SK-N-SH (cell line): ENCODE data around the gene S100A4. TPM values are rescaled to one million over a fixed set of nuclear protein-coding genes. Genes with fewer than 3 reads are reported as not detected.

Source experiments
- CTCF ChIA-PET: fragments of 300-600, 350-600 bp; formaldehyde crosslinking; extraction: SDS; loops from one replicate; lab custom pipeline; 2021; lab: Yijun Ruan, JAX
- POLR2A ChIA-PET: fragments of 350-600 bp; sonication (Branson Sonifier 250); formaldehyde crosslinking; extraction: SDS; loops from one replicate; lab custom pipeline; 2020; ENCODE audit warnings: antibody characterized with exemption, inconsistent platforms; lab: Yijun Ruan, JAX
- DNase-seq: peaks from one replicate; pipeline ENCODE4 v3.0.0; 2012
- H2AFZ ChIP-seq: fragments of 200-600 bp; sonication (generic); 2 replicates; pipeline ENCODE4 v1.8.1; 2016; ENCODE audit warnings: antibody characterized with exemption, mild to moderate bottlenecking, low read depth
- H3F3A ChIP-seq: fragments of 200-600 bp; sonication (generic); replicated peaks from 2 replicates; pipeline ENCODE3; 2016; ENCODE audit warnings: antibody characterized with exemption, mild to moderate bottlenecking; ENCODE audit not compliant: insufficient read depth
- H3K27ac ChIP-seq, 2 experiments: fragments of 200-500 bp in 1 of 2; fragments of 200-600 bp in 1 of 2; sonication (Bioruptor generic) in 1 of 2; sonication (generic), shearing (Covaris generic) in 1 of 2; 2 replicates each; pipeline versions ENCODE4 v1.5.1 to v1.6.1; 2014 to 2016; ENCODE audit warnings: low read depth in 2 of 2, inconsistent platforms in 1 of 2, low read length in 1 of 2, mild to moderate bottlenecking in 1 of 2, mixed read lengths in 1 of 2
- H3K27me3 ChIP-seq: fragments of 200-600 bp; sonication (generic), shearing (Covaris generic); 2 replicates; pipeline ENCODE4 v1.6.1; 2016; ENCODE audit warnings: mixed run types; ENCODE audit not compliant: insufficient read depth
- H3K36me3 ChIP-seq, 2 experiments: fragments of 200-500 bp in 1 of 2; fragments of 200-600 bp in 1 of 2; sonication (Bioruptor generic) in 1 of 2; sonication (generic) in 1 of 2; replicated peaks in 1 of 2; 2 replicates each; pipeline versions ENCODE3 to v1.5.1; 2014 to 2016; ENCODE audit warnings: low read length in 1 of 2, mild to moderate bottlenecking in 1 of 2; ENCODE audit not compliant: insufficient read depth in 2 of 2, control insufficient read depth in 1 of 2
- H3K4me1 ChIP-seq, 2 experiments: fragments of 200-500 bp in 1 of 2; fragments of 200-600 bp in 1 of 2; sonication (Bioruptor generic) in 1 of 2; sonication (generic), shearing (Covaris generic) in 1 of 2; 2 replicates each; pipeline versions ENCODE4 v1.5.1 to v1.6.1; 2014 to 2016; ENCODE audit warnings: low read depth in 1 of 2, low read length in 1 of 2, mixed run types in 1 of 2; ENCODE audit not compliant: insufficient read depth in 2 of 2, control insufficient read depth in 1 of 2
- H3K4me2 ChIP-seq: fragments of 200-600 bp; sonication (generic), shearing (Covaris generic); 2 replicates; pipeline ENCODE4 v1.6.1; 2017; ENCODE audit warnings: mixed run types
- H3K4me3 ChIP-seq, 2 experiments: fragments of 200-500 bp in 1 of 2; fragments of 200-600 bp in 1 of 2; sonication (Bioruptor generic) in 1 of 2; sonication (generic), shearing (Covaris generic) in 1 of 2; 2 replicates each; pipeline versions ENCODE4 v1.5.1 to v1.8.1; 2014 to 2016; ENCODE audit warnings: low read depth in 2 of 2, inconsistent platforms in 1 of 2, low read length in 1 of 2, mild to moderate bottlenecking in 1 of 2, mixed read lengths in 1 of 2, moderate library complexity in 1 of 2
- H3K79me2 ChIP-seq: fragments of 200-600 bp; sonication (generic); 2 replicates; pipeline ENCODE4 v1.8.1; 2017; ENCODE audit warnings: mild to moderate bottlenecking; ENCODE audit not compliant: insufficient read depth
- H3K9ac ChIP-seq: fragments of 200-600 bp; sonication (generic); 2 replicates; pipeline ENCODE4 v1.6.1; 2017; ENCODE audit warnings: mixed run types
- H3K9me2 ChIP-seq: fragments of 200-600 bp; sonication (generic); 2 replicates; pipeline ENCODE4 v1.6.1; 2017; ENCODE audit warnings: mixed run types
- H3K9me3 ChIP-seq: fragments of 200-600 bp; sonication (generic); 2 replicates; pipeline ENCODE4 v1.6.1; 2017; ENCODE audit warnings: mixed run types, mild to moderate bottlenecking, moderate library complexity
- H4K20me1 ChIP-seq: fragments of 200-600 bp; sonication (generic); 2 replicates; pipeline ENCODE4 v1.6.1; 2017; ENCODE audit warnings: mild to moderate bottlenecking, mixed run types; ENCODE audit not compliant: insufficient read depth
- FOXJ3 ChIP-seq: sonication (generic); formaldehyde crosslinking; IDR thresholded peaks from 2 replicates; pipeline ENCODE4 v1.5.1; 2020; ENCODE audit warnings: mild to moderate bottlenecking, missing genetic modification reagents
- GABPA ChIP-seq: IDR thresholded peaks from 2 replicates; pipeline ENCODE4 v1.4.0; 2012; ENCODE audit warnings: low read depth, mild to moderate bottlenecking
- GATA2 ChIP-seq: sonication (generic); formaldehyde crosslinking; IDR thresholded peaks from 2 replicates; pipeline ENCODE4 v1.5.0; 2020; ENCODE audit warnings: mild to moderate bottlenecking, missing genetic modification reagents
- JUND ChIP-seq: IDR thresholded peaks from 2 replicates; pipeline ENCODE4 v1.4.0; 2012
- MAX ChIP-seq: IDR thresholded peaks from 2 replicates; pipeline ENCODE4 v1.4.0; 2012; ENCODE audit warnings: low read depth
- MXI1 ChIP-seq: IDR thresholded peaks from 2 replicates; pipeline ENCODE4 v1.6.1; 2012; ENCODE audit warnings: mild to moderate bottlenecking, low read depth, low read length, improper control_type of control experiment
- NFIC ChIP-seq: IDR thresholded peaks from 2 replicates; pipeline ENCODE4 v1.4.0; 2012; ENCODE audit warnings: borderline replicate concordance
- NRF1 ChIP-seq: IDR thresholded peaks from 2 replicates; pipeline ENCODE4 v1.6.1; 2012; ENCODE audit warnings: low read depth, mild to moderate bottlenecking, low read length
- POLR2AphosphoS5 ChIP-seq: IDR thresholded peaks from 2 replicates; pipeline ENCODE4 v1.6.1; 2012; ENCODE audit warnings: low read depth, low read length
- RCOR1 ChIP-seq: fragments of 150-350 bp; IDR thresholded peaks from 2 replicates; pipeline ENCODE4 v1.6.1; 2017; ENCODE audit warnings: antibody characterized with exemption, low read length
- RFX5 ChIP-seq: IDR thresholded peaks from 2 replicates; pipeline ENCODE4 v1.6.1; 2012; ENCODE audit warnings: mild to moderate bottlenecking, improper control_type of control experiment, low read length
- SIN3A ChIP-seq: IDR thresholded peaks from 2 replicates; pipeline ENCODE4 v1.6.1; 2012; ENCODE audit warnings: low read depth, mild to moderate bottlenecking, low read length, moderate library complexity, borderline replicate concordance
- SMC3 ChIP-seq: IDR thresholded peaks from 2 replicates; pipeline ENCODE4 v1.6.1; 2012; ENCODE audit warnings: low read depth, low read length, improper control_type of control experiment
- TCF12 ChIP-seq: IDR thresholded peaks from 2 replicates; pipeline ENCODE4 v1.4.0; 2012
- TEAD4 ChIP-seq: IDR thresholded peaks from 2 replicates; pipeline ENCODE4 v1.4.0; 2012; ENCODE audit warnings: mild to moderate bottlenecking, borderline replicate concordance; ENCODE audit not compliant: insufficient read depth
- USF2 ChIP-seq: fragments of 150-350 bp; IDR thresholded peaks from 2 replicates; pipeline ENCODE4 v1.6.1; 2017; ENCODE audit warnings: antibody characterized with exemption, low read length, low read depth, borderline replicate concordance
- WGBS: methylation state at CpG from one replicate; pipeline ENCODE4 v1.1.6; 2017; ENCODE audit warnings: low lambda C conversion rate; 5-methylcytosine and 5-hydroxymethylcytosine counted together
- polyA plus RNA-seq, 3 experiments: library from polyadenylated mRNA; depleted of rRNA; stranded (reverse); fragments of >200 nt; gene quantifications; 2 replicates each; pipeline ENCODE4 v1.2.3, GENCODE V29; 2012
- TF ChIP-seq, protein P1 (sequence below): fragments of 150-350 bp; IDR thresholded peaks from 2 replicates; pipeline ENCODE4 v1.6.1; 2016; ENCODE audit warnings: mild to moderate bottlenecking, low read depth, low read length
- TF ChIP-seq, protein P2 (sequence below): IDR thresholded peaks from 2 replicates; pipeline ENCODE4 v1.4.0; 2012; ENCODE audit warnings: low read depth, borderline replicate concordance

The S100A4 gene
- polyA plus RNA-seq, 1 of the 3 experiments (the other 2 are of a cell fraction) = 25.4 TPM

- Histone ChIP-seq H3K27me3 (no peaks in the 10 kb centered on the region), H3K9ac (no peak overlapping the region), H3F3A (no peaks in the 10 kb centered on the region), H2AFZ (no peak overlapping the region), H3K4me3 (no peak overlapping the region), H3K27ac (no peak overlapping the region), H4K20me1 (no peaks in the 10 kb centered on the region), H3K36me3 (no peaks in the 10 kb centered on the region), H3K79me2 (no peaks in the 10 kb centered on the region), H3K9me3 (no peaks in the 10 kb centered on the region), H3K9me2 (no peaks in the 10 kb centered on the region), H3K4me1 (peaks cover 0 to 2% of the 10 kb centered on the region in 2 experiments; a peak in 1 of 4 replicates), H3K4me2 (no peak overlapping the region)
- POLR2A ChIA-PET = no interaction called here
- CTCF ChIA-PET = interaction anchor here (0.8 to 18.0 kb wide), 8 partner anchors 20 to 471 kb away, joined by 3 to 283 read pairs (median 4); partner anchors contain the start of genes RAB13 and S100A2
- DNase-seq = no peak
- TF ChIP-seq SMC3 = no peak
- TF ChIP-seq RCOR1 = no peak
- TF ChIP-seq TCF12 = no peak
- TF ChIP-seq RFX5 = no peak
- TF ChIP-seq GATA2 (CRISPR knock-in tag) = no peak
- no peak for TF ChIP-seq SIN3A
- TF ChIP-seq, protein P1, sequence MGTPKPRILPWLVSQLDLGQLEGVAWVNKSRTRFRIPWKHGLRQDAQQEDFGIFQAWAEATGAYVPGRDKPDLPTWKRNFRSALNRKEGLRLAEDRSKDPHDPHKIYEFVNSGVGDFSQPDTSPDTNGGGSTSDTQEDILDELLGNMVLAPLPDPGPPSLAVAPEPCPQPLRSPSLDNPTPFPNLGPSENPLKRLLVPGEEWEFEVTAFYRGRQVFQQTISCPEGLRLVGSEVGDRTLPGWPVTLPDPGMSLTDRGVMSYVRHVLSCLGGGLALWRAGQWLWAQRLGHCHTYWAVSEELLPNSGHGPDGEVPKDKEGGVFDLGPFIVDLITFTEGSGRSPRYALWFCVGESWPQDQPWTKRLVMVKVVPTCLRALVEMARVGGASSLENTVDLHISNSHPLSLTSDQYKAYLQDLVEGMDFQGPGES = no peak
- no peak for TF ChIP-seq MXI1
- TF ChIP-seq MAX = no peak
- TF ChIP-seq NRF1 = no peak
- TF ChIP-seq, protein P2, sequence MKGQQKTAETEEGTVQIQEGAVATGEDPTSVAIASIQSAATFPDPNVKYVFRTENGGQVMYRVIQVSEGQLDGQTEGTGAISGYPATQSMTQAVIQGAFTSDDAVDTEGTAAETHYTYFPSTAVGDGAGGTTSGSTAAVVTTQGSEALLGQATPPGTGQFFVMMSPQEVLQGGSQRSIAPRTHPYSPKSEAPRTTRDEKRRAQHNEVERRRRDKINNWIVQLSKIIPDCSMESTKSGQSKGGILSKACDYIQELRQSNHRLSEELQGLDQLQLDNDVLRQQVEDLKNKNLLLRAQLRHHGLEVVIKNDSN = no peak
- no peak for TF ChIP-seq GABPA
- no peak for TF ChIP-seq JUND
- no peak for TF ChIP-seq FOXJ3 (CRISPR knock-in tag)
- WGBS = 75% methylated on average over 8 of the region's 8 CpGs
These were observed 29.9 kb downstream of the S100A4 start for GRCh38 chr1:153515504-153516394.

DNA sequence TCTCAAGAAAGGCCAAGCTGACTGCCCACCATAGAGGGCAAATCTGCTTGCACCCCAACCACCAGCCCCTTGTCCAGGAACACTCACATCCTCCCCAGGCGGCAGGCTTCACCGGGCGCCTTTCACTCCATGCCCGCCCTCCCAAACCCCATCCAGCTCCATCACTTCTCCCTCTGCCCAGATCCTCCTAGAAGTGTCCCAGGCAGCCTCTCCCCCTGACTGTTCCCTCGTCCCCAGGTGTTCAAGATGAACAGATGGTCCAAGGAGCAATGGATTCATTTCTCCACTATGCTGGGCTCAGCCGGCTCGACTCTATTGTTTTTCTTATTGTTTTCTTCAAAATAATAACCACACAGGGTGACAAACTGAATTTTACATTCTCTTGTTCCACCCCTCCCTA is 31.9 kb downstream of the S100A4 start:
- H3K4me2 ChIP-seq = no peak overlapping the region
- H3K27me3 ChIP-seq = no peaks in the 10 kb centered on the region
- H3F3A ChIP-seq = peaks cover 9% of the 10 kb centered on the region
- no peaks in the 10 kb centered on the region for H3K79me2 ChIP-seq
- no peaks in the 10 kb centered on the region for H3K4me1 ChIP-seq
- no peak for DNase-seq
- no peak for TF ChIP-seq POLR2AphosphoS5
- no peak for TF ChIP-seq USF2
- TF ChIP-seq TEAD4 = no peak
- no peak for TF ChIP-seq NFIC
- TF ChIP-seq, all 33 proteins: peak for 0
- WGBS = 96% methylated on average over 7 of the region's 7 CpGs
- H3K4me3 ChIP-seq = no peak overlapping the region
- no peaks in the 10 kb centered on the region for H3K36me3 ChIP-seq
- no peak overlapping the region for H3K27ac ChIP-seq
- H4K20me1 ChIP-seq = no peaks in the 10 kb centered on the region
- no peak overlapping the region for H2AFZ ChIP-seq
- no peak overlapping the region for H3K9ac ChIP-seq
- no peaks in the 10 kb centered on the region for H3K9me2 ChIP-seq
- POLR2A ChIA-PET = no interaction called here
- CTCF ChIA-PET = interaction anchor here (2.4 to 18.0 kb wide), 4 partner anchors 19 to 57 kb away, joined by 10 to 283 read pairs (median 63); partner anchors contain the start of genes S100A2 and S100A6
- H3K9me3 ChIP-seq = no peaks in the 10 kb centered on the region
